Measurements from ENCODE around the gene KANK2. TPM values are rescaled to one million over a fixed set of nuclear protein-coding genes. Genes with fewer than 3 reads are reported as not detected.

The KANK2 gene
- total RNA-seq, result 10 to 100 TPM; 42.5 to 75.5 (median 65.1) TPM

DNA sequence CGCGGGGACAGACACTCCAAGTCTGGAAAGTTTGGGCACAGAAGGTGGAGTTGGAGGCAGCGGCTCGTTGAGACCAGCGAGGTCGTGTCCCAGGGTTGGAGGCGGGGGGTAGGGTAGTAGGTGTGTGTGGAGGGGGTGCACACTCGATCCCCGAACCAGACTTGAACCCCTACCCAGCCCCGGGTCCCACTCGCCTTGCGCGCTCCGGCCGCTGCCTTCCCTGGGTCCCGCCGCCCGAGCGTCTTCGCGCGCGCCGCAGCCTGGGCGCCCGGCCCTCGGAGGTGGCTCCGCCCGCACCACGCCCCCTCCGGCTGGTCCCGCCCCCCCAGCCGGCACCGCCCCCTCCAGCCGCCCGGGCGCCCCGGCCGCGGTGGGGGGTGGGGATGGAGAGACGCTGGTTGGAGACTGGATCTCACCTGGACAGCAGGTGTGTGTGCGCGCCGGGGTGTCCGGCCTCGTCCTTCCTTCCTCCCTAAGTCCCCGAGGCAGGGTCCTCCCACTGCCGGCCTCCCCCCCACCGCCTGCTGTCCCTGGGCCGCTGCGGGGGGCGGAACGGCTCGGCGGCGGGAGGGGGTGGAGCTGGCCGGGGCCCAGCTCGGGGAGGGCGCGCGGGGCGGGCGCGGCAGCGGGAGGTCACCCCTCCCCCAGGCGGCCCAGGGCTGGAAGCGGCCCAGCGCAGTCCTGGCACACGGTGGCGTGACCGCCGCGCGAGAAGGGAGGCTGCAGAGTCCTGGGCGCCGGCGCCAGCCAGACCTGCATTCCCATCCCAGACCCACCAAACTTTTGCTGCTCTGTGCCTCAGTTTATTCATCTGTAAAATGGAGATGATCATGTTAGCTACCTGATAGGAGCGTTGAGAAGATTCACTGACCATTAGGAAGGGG, at the start of gene KANK2:
Gene KANK2, minus strand, starts transcription at position 255 of the 884 bp plus-strand sequence. CDS start 3,034 bp downstream, outside the sequence.
- TF ChIP-seq EP300 (IDR thresholded peaks at IDR 0.05) (no peak), POLR2A (IDR thresholded peaks at IDR 0.05) (peak in 1 of 2 donors; percentile 49)
- Histone ChIP-seq H3K9me3 (no peaks in the 10 kb centered on the region), H3K27ac (peak within 1 kb of the TSS; percentile 83), H3K36me3 (peaks cover 39% of the 10 kb centered on the region), H3K27me3 (no peaks in the 10 kb centered on the region), H3K4me1 (peaks cover 60% of the 10 kb centered on the region), H3K4me3 (peak within 1 kb of the TSS; percentile 79)
- peak; percentile 84 to 85 for DNase-seq (ENCODE audit: low spot score in 2 of 2)
- 3% methylated on average over 10 of the region's 78 CpGs for WGBS

- peaks cover 13% of the 10 kb centered on the region for H3K4me1 ChIP-seq
- WGBS, result 85% methylated on average over 11 of the region's 11 CpGs
- TF ChIP-seq, protein P1, sequence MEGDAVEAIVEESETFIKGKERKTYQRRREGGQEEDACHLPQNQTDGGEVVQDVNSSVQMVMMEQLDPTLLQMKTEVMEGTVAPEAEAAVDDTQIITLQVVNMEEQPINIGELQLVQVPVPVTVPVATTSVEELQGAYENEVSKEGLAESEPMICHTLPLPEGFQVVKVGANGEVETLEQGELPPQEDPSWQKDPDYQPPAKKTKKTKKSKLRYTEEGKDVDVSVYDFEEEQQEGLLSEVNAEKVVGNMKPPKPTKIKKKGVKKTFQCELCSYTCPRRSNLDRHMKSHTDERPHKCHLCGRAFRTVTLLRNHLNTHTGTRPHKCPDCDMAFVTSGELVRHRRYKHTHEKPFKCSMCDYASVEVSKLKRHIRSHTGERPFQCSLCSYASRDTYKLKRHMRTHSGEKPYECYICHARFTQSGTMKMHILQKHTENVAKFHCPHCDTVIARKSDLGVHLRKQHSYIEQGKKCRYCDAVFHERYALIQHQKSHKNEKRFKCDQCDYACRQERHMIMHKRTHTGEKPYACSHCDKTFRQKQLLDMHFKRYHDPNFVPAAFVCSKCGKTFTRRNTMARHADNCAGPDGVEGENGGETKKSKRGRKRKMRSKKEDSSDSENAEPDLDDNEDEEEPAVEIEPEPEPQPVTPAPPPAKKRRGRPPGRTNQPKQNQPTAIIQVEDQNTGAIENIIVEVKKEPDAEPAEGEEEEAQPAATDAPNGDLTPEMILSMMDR (IDR thresholded peaks at IDR 0.05), result no peak
- TF ChIP-seq POLR2AphosphoS5 (IDR thresholded peaks at IDR 0.05), result no peak
- TF ChIP-seq EP300 (IDR thresholded peaks at IDR 0.05), result no peak
- TF ChIP-seq POLR2A (IDR thresholded peaks at IDR 0.05), result no peak
- H3K27ac ChIP-seq, result no peak overlapping the region
- H3K36me3 ChIP-seq, result peaks cover 53% of the 10 kb centered on the region
- no peak overlapping the region for H3K4me3 ChIP-seq
- no peaks in the 10 kb centered on the region for H3K27me3 ChIP-seq
- H3K9me3 ChIP-seq, result no peaks in the 10 kb centered on the region
- DNase-seq (ENCODE audit: low spot score in 2 of 2), result no peak
These were observed 49.6 kb upstream of the KANK2 start for GRCh38 chr19:11246941-11247340.

DNA sequence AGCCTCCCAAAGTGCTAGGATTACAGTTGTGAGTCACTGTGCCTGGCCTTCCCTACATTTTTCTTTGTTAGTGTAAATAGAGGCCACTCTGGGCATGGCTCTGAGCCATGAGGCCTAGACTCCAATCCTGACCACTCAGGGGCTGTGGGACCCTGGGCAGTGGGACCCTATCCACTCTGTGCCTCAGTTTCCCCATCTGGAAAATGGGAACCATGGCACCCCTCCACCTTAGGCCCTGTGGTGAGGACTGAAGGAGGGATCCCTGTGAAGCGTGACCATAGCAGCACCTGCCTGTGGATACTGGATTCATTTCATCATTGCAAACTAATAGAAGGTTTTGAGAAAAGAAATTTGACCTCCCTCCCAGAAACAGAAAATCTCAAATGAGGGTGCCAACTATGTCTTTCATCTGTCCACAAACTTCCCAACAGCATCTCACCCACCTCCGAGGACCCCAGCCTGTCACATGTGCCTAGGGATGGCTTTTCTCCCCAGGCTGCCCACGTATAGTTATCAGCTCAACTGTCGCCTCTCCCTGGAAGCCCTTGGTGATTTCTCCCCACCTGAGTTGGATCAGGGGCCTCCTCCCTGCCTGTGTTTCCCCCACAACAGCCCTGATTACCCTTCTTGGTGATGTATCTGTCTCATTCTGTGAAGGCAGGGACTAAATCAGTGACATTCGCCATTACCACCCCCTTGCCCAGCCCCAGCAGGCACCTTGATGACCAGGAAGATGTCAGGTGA, 47.7 kb upstream of the KANK2 start:
- TF ChIP-seq POLR2AphosphoS5 (IDR thresholded peaks at IDR 0.05) (no peak), POLR2A (IDR thresholded peaks at IDR 0.05) (no peak), EP300 (IDR thresholded peaks at IDR 0.05) (no peak)
- TF ChIP-seq, protein P1 (IDR thresholded peaks at IDR 0.05), result no peak
- no peak for DNase-seq (ENCODE audit: low spot score in 2 of 2)
- H3K4me1 ChIP-seq, result peaks cover 13% of the 10 kb centered on the region
- no peak overlapping the region for H3K27ac ChIP-seq
- H3K4me3 ChIP-seq, result no peak overlapping the region
- H3K27me3 ChIP-seq, result no peaks in the 10 kb centered on the region
- WGBS, result 95% methylated on average over 5 of the region's 5 CpGs
- H3K36me3 ChIP-seq, result peaks cover 50% of the 10 kb centered on the region
- H3K9me3 ChIP-seq, result no peaks in the 10 kb centered on the region

DNA sequence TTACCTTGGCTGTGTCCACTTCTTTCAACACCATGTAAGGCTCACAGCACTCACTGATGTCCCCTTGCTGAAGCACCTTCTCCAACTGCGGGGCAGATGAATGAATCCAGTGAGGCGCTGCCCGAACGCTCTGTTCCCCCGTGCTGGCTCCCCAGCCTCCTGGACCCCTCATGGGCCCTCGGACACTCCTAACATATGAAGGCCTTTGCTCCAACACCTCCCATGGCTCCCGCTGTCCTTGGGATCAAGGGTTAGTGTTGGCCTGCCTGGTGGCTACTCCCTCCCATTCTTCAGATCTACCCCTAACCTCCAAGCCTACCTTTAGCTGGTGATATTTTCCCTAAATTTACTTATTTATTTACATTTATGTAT, 46.4 kb upstream of the KANK2 start:
- H3K36me3 ChIP-seq, result peaks cover 58% of the 10 kb centered on the region
- no peak overlapping the region for H3K4me3 ChIP-seq
- DNase-seq (ENCODE audit: low spot score in 2 of 2), result no peak
- 91% methylated on average over 7 of the region's 7 CpGs for WGBS
- H3K27ac ChIP-seq, result no peak overlapping the region
- peaks cover 13% of the 10 kb centered on the region for H3K4me1 ChIP-seq
- TF ChIP-seq, protein P1 (IDR thresholded peaks at IDR 0.05), result no peak
- TF ChIP-seq POLR2A (IDR thresholded peaks at IDR 0.05), result no peak
- no peak for TF ChIP-seq POLR2AphosphoS5 (IDR thresholded peaks at IDR 0.05)
- no peak for TF ChIP-seq EP300 (IDR thresholded peaks at IDR 0.05)
- H3K27me3 ChIP-seq, result no peaks in the 10 kb centered on the region
- H3K9me3 ChIP-seq, result no peaks in the 10 kb centered on the region

GRCh38 chr19:11242864-11243797, 45.8 kb upstream of the KANK2 start:
- no peak overlapping the region for H3K4me3 ChIP-seq
- H3K27me3 ChIP-seq, result no peaks in the 10 kb centered on the region
- peaks cover 58% of the 10 kb centered on the region for H3K36me3 ChIP-seq
- no peak for TF ChIP-seq POLR2AphosphoS5 (IDR thresholded peaks at IDR 0.05)
- TF ChIP-seq, protein P1 (IDR thresholded peaks at IDR 0.05), result peak in 1 of 2 donors; percentile 80
- H3K27ac ChIP-seq, result no peak overlapping the region
- WGBS, result 44% methylated on average over 42 of the region's 48 CpGs
- H3K9me3 ChIP-seq, result no peaks in the 10 kb centered on the region
- peak; percentile 94 to 96 for DNase-seq (ENCODE audit: low spot score in 2 of 2)
- H3K4me1 ChIP-seq, result peaks cover 13% of the 10 kb centered on the region

All from suprapubic skin (tissue), 4 donors.